HG03066 (cell line): ENCODE measurements around the gene LHX3.
"Not testable (repeated sequence)": the region's sequence is repeated elsewhere in the genome, so short reads cannot be mapped to it uniquely, and the experiment has no call there.

ENCODE experiments used
- ATAC-seq: cut with Tn5 transposase; IDR thresholded peaks from one replicate; pipeline ENCODE4 v1.9.1; 2021; ENCODE audit warnings: low read depth; ENCODE audit not compliant: unreplicated experiment

LHX3 gene

DNA sequence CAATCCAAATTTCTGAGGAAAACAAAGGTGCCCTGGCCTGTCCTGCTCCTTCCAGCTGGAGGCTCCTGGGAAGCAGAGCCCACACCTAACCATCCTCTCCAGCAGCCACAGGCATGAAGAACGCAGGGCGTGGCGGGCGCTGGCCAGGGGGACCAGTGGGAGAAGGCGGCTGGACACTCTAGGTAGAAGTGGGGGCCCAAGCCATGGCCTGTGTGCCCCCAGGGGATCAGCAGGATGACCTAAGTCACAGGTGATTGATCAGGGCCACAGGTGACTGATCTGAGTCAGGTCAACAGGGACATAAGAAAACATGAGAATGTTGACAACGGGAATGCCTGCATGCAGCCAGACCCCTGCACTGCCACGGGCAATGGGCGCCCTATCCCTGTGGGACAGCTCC, 37.3 kb upstream of the LHX3 start:
- no peak for ATAC-seq

DNA sequence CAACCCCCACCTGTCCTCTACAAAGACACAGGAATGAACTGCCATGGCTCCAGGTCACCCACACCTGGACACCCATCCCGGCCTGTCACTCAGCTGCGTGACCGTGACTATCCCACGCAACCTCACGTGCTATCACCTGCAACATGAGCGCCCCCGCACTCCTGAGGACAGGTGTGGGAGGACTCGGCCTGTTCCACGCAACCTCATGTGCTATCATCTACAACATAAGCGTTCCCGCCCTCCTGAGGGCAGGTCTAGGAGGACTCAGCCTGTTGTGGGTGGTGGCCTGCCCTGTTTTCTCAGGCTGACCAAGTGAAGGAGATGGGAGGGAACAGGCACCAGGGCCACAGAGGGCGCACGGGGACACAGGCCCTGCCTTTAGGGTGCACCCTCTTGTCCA, 36.6 kb upstream of the LHX3 start:
- no peak for ATAC-seq

DNA sequence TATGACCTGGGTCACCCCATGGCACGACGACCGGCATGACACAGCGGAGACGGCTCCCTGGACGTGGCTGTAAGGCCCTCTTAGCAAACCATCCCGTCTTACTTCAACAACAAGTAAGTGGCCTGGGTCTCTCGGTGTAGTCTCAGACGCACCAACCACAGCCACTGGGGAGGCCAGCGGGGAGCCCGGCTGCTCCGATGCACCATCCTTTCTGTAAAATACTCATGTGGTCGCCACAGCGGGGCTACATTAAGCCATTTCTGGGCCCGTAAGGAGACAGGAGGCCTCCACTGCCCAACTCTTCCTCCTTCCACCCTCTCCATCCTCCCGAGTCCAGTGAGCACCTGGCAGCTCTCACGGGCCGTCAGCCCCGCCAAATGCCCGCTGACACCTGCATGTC, 36.0 kb upstream of the LHX3 start:
- ATAC-seq: no peak

DNA sequence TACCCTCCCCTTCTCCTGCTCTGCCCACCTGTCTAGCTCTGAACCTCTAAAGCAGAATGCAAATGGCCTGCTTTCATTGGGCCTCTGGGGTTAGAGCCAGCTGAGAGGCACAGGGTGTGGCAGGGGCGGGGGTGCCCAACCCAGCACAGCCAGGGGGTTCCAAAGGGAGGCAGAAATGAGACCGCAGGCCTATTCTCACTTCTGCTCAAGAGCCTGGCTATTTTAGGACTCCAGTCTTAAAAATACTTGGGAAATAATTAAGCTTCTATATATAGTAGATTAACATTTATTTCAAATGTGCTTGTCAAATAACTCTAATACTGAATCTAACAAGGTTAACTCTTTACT, 35.0 kb upstream of the LHX3 start:
- ATAC-seq: no peak

DNA sequence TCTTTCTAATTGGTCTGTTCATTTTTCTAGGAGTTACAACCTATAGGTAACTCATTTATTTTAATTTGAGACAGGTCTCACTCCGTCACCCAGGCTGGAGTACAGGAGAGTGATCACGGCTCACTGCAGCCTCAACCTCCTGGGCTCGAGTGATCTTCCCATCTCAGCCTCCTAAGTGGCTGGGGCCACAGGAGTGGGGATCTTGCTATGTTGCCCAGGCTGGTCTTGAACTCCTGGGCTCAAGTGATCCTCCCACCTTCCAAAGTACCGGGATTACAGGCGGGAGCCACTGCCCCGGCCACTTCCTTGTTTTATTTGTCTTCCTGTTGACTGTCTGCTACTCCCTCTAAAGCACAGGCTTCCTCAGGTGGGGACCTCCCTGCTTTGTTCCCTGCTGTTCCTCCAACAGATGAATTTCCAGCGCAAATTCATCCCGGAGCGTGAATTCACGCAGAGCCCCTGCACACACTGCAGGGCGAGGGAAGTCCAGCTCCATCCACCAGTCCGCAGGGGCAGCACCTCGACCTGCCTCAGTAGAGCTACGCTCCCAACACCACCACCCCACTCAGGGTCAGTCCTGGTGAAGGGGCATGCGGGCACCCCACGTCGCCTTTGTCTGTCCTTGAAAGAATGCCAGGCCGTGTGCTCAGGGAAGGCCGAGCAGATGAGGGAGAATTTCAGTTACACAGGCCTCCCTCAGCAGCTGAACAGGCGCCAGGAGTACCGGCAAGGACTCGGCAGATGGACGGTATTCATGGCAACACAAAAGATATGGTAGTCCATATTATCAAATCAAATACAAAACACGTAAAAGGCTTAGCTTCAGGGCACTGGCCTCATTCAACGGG, 34.4 kb upstream of the LHX3 start:
- ATAC-seq: no peak

DNA sequence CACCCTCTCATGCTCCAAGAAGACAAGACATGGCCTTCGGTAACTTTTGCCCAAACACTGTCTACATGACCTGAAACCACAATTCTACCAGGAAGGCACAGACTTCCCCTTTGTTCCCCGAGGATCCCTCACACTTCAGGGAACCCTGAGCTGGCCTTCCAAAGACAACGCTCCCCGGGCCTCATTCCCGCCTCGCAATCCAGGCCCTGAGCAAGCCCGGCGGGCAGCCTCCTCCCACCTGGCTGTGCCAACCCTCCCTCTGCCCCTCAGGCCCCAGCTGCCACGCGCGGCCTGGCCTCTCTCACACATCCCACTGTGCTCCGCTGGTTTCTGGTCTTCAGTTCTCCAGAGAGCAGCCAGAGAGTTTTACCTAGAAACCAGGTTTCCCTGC, 33.4 kb upstream of the LHX3 start:
- no peak for ATAC-seq

DNA sequence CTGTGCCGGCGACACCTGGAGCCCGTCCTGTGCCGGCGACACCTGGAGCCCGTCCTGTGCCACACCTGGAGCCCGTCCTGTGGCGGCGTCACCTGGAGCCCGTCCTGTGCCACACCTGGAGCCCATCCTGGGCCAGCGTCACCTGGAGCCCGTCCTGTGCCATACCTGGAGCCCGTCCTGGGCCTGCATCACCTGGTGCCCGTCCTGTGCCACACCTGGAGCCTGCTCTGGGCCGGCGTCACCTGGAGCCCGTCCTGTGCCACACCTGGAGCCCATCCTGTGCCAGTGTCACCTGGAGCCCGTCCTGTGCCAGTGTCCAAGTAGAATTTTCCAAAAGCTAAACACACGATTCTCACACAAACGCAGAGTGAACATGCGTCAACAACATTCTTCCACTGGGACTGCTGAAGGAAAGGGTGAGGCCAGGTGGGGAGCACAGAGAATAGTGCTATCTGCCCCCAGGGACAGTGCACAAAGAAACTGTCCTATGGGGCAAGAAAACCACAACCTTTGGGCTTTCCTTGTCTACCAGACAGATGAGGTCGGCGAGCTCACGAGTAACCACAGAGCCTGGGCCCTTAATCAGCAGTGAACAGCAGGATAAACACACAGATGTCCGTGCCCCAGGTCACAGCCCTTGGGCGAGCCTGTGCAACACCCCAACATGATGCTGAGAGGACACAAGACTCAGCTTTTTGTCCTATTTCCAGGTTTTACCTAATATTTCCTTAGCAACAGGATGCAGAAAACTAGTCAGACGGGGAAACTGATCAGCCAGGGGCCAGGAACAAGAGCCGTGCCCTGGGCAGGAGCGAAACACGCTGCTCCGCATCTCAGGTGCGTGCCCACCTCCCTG, 32.8 kb upstream of the LHX3 start:
- no peak for ATAC-seq

DNA sequence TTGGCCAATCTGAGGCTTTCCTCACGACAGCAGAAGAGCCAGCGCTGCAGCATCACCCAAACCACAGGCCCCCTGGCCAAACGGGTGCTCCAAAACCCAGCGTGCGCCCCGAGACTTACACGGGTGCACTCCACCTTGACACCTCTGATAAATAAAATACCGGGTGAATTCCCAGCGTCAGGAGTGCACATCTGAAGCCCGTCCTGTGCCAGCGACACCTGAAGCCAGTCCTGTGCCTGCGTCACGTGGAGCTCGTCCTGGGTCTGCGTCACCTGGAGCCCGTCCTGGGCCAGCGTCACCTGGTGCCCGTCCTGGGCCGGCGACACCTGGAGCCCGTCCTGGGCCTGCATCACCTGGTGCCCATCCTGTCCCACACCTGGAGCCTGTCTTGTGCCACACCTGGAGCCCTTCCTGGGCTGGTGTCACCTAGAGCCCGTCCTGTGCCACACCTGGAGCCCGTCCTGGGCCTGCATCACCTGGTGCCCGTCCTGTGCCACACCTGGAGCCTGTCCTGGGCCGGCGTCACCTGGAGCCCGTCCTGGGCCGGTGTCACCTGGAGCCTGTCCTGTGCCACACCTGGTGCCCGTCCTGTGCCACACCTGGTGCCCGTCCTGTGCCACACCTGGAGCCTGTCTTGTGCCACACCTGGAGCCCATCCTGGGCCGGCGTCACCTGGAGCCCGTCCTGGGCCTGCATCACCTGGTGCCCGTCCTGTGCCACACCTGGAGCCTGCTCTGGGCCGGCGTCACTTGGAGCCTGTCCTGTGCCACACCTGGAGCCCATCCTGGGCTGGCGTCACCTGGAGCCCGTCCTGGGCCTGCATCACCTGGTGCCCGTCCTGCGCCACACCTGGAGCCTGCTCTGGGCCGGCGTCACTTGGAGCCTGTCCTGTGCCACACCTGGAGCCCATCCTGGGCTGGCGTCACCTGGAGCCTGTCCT, 31.8 kb upstream of the LHX3 start:
- ATAC-seq: not testable (repeated sequence)

DNA sequence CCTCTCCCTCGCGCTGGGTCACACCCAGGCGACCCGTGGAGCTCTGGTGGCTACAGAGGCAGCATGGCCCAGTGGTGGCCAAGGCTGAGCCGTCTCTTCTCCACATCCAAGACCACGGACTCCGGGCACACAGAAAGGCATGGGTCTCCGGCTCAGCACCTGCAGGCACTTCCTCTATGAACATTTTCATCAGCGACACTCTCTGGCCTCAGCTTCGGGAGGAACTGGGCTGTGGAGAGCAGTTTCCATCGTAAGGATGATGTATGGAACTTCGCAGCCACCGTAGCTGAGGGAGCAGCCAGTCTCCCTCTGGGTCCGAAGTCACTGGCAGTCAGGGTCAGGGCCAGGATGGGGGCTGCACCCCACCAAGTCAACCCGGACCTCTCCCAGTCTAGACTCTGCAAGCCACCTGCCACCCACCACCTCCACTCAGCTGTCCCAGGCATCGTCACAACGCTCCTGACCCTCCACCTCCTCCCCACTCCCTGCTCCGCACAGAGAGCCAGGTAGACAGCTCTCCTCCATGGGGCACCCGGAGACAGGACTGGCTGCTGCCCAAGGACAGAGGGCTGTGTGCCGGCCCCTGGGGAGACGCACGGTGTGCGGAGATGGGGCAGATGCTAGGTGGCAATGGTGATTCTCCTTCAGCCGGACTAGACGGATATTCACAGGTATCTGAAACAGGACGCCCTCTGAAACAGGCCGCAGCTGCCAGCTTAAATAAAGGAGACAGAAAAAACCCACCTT, 31.0 kb upstream of the LHX3 start:
- ATAC-seq: no peak

DNA sequence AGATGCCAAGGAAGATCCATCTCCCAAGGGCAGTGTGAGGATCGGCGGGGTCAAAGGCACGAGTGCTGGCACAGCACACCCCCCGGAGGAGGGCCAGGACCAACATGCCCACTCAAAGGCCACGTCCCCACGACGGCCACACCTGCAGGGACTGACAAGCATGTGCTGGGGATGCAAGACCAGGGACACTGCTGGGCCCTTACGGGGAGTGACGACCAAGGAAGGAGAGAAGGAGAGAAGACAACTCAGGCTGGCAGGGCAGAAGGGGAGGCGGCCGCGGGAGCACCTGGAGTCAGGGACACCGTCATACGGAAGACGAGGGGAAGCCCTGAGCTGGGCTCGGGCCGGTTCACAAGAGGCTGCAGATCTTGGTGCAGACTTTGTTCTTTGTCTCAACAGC, 30.2 kb upstream of the LHX3 start:
- no peak for ATAC-seq

DNA sequence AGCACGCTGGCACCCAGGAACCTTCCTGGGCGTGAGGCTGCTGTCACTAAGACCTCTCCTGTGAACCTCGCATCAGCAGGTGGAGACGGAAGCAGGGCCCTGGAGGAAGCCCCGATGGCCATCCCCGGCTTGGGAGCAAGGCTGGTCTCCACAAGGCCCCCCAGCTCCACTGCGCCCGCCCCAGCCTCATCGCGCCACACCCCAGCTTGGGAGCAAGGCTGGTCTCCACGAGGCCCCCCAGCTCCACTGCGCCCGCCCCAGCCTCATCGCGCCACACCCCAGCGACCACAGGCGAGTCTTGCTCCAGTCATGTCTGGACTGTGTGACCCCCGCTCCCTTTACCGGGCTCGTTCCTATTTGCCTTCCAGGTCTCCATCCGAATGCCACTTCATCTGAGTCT, 29.7 kb upstream of the LHX3 start:
- no peak for ATAC-seq

DNA sequence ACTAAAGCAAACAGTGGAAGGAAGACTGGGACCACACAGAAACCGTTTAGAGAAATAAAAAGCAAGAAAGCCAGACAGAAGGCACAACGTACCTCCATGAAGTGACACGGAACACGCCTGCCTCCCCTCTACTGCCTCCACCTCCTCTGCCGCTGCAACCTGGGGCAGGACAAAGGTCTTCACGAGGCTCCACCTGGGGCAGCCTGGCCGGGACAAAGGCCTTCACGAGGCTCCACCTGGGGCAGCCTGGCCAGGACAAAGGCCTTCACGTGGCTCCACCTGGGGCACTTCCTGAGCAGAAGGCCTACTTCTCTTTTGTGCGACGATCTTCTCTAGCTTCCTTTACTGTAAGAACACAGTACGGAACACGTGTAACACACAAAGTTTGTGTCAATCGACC, 28.9 kb upstream of the LHX3 start:
- no peak for ATAC-seq

DNA sequence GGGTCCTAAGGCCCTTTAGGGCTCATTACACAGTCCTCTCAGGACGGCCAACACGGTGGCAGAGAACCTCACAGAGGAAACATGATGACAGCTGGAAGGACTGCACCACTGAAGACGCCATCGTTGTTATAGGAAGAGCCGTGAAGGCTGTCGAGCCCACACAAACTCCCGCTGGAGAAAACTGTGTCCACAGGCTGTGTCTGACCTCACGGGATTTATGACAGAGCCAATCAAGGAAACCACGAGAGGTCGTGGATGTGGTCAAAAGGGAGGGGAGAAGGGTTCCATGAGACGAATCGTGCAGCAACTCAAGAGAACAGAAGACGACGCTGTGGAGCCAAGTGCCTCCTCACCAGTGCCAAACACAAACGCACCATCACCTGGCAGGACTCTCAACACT, 28.5 kb upstream of the LHX3 start:
- no peak for ATAC-seq

DNA sequence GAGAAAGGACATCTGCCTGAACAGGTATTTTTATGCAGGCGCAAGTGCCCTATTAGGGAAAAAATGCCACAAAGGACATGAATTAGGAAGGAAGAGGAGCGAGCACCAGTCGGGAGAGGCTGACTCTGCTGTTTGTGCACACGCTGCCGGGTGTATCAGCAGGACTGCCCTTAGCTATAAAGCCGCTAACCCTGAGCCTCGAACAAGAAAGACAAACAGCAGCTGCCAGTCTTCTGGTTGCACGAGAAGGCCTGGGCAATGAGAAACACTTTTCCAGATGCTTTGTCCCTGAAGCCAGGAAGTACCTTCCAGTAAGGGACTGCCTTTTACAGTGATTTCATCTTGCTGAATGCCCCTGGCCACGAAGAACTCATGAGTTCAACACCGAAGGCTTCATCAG, 28.0 kb upstream of the LHX3 start:
- no peak for ATAC-seq

DNA sequence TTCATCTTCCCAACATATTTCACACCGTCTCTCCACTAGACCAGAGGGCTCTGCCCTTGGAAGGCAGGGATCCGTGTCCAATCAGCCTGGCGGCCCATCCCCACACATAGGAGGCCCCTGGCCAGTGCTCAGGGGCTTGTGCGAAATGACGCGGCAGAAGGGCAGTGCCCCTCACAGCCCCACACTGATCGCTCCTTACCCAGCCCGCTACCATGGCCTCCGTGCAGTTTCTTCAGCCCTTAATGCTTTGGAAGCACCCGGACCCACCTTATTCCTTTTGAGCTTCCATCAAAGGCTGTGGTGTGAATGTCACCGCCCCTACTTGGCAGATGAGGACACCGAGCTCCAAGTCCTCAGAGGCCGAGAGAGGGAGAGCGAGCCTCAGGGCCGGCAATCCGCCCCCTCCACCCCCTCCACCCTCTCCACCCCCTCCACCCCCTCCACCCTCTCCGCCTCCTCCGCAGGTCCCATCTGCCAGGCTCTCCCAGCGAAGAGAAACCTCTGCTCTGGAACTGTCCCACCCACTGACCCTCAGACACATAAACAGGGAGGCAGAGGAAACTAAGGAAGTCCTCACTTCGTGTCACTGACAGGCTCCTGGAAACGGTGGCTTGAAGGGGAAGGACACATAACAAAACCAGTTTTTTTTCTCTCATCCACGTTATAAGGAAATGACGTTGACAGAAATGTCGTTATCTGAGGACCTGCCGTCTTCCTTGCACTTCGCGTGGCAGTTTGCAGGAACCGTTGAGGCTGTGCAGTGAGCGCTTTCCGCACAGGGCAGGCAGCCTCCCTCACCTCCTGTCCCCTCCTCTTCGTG, 26.8 kb upstream of the LHX3 start:
- no peak for ATAC-seq

DNA sequence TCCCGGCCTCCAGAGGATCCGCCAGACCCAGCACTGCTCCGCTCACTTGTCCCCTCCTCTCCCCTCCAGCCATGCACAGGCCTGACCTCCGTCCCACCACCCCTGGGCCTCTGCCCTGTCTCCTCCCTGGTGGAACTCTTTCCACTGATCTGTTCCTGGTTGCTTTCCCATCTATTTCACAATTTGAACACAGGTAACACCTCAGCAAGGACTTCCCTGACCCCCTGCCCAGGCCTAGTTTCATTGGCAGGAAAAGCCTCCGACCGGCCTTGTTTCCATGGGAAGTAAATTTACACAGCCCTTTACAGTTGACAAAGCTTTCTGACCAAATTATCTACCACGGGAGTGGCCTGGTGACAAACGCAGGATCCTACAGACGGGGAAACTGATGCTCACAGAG, 25.8 kb upstream of the LHX3 start:
- ATAC-seq: no peak

DNA sequence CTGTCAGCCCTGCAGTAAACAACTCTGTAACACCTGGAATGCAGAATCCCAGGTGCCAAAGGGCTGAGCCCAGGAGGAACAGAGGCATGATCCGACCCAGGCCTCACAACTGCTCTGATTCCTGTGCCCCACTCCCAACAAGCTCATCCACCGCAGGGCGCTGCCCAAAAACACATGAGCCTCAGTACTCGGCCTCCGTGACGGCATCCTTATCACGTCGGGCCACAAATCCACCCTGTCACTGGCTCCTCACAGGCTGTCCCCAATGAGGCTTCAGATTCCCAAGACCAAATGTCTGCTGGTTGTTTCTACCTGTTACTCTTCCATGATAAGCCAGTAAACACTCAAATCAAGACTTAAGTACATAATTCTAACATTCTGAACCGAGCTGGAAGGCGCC, 25.4 kb upstream of the LHX3 start:
- no peak for ATAC-seq

DNA sequence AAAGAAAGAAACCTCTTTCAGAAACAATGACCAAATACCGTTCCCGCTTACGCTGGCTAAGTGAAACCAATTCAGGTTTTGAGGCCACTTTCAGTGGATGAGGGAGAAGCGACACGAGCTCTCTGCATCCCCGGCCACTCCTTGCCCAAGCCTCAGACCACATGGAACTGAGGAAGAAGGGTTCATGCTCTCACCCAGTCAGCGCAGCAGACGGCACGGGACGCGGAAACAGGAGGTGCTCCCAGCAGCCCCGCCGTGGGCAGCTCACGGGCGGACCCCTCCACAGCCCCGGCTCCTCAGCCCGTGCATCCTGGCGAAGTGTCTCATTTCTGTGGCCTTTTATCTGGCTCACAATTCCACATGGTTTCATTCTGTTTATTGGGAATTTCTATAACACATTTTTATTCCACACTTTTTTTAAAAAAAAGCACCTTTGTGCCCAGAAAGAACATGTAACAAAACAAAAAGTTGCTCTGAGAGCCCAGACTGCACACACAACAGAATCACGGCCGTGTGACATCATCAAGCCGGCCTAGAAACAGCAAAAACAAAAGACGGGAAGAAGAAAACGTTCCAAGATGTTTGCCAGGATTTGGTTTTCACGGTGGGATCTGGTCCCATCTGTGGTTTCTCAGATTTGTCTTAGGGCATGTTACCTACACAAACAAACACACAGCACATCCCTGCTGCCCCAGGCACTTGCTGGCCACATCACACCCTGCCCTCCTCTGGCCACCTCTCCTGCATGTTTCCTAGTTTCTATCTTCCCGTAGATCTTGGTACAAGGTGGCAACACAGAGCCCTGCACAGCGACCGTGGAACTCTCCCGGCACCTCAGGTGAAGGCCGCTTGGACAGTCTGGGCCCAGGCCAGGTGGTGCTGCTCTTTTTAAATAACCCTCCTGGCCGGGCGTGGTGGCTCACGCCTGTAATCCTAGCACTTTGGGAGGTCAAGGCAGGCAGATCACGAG, 24.5 kb upstream of the LHX3 start:
- ATAC-seq: no peak
